Skeletal muscle tissue (tissue), 4 donors: ENCODE data around the gene CNKSR1. TPM values are rescaled to one million over a fixed set of nuclear protein-coding genes. Genes with fewer than 3 reads are reported as not detected.

Experiments
- H3K27ac ChIP-seq: one replicate; pipeline ENCODE4 v1.7.0; 2013; ENCODE audit warnings: mild to moderate bottlenecking, low read depth, low read length, inconsistent platforms
- H3K27me3 ChIP-seq, 3 donors: one replicate each; pipeline ENCODE4 v1.7.0; 2013; ENCODE audit warnings: low read length in 3 of 3; ENCODE audit not compliant: control insufficient read depth in 3 of 3, insufficient read depth in 3 of 3
- H3K36me3 ChIP-seq, 3 donors: one replicate each; pipeline ENCODE4 v1.7.0; 2013; ENCODE audit warnings: low read length in 3 of 3; ENCODE audit not compliant: control insufficient read depth in 3 of 3, insufficient read depth in 3 of 3
- H3K4me1 ChIP-seq, 3 donors: one replicate each; pipeline ENCODE4 v1.7.0; 2013; ENCODE audit warnings: low read length in 3 of 3, mild to moderate bottlenecking in 3 of 3; ENCODE audit not compliant: control insufficient read depth in 3 of 3, insufficient read depth in 3 of 3
- H3K4me3 ChIP-seq, 3 donors: one replicate each; pipeline ENCODE4 v1.7.0; 2013; ENCODE audit warnings: low read length in 3 of 3
- H3K9ac ChIP-seq, 3 donors: one replicate each; pipeline ENCODE4 v1.7.0; 2013; ENCODE audit warnings: low read length in 3 of 3, mild to moderate bottlenecking in 3 of 3, moderate library complexity in 2 of 3, low read depth in 1 of 3
- H3K9me3 ChIP-seq, 3 donors: one replicate each; pipeline ENCODE4 v1.7.0; 2013; ENCODE audit warnings: low read length in 3 of 3; ENCODE audit not compliant: control insufficient read depth in 3 of 3
- total RNA-seq: library from RNA; depleted of rRNA; stranded (reverse); fragments of >200 nt; gene quantifications from one replicate; pipeline ENCODE4 v1.2.3, GENCODE V29; 2014
- donor health status: Osteomylitis.

The CNKSR1 gene
- total RNA-seq, 1 donor from 2014 or later = not detected

DNA sequence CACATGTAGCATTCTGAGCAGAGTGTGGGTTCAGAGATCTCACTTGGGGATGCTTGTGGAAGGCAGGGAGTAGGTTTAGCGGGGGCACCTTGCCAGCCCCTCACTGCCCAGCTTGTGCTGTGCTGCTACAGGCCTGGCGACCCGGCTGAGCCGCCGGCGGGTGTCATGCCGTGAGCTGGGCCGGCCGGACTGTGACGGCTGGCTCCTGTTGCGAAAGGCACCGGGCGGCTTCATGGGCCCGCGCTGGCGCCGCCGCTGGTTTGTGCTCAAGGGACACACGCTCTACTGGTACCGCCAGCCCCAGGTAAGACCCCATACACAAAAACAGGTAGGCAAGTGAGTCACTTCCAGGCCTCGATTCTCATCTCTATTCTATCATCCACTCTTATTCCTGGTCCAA lies 7.6 kb downstream of the CNKSR1 start:
- no peak overlapping the region for H3K9ac ChIP-seq
- H3K4me1 ChIP-seq = peaks cover 14 to 36% (median 30%) of the 10 kb centered on the region in 3 donors
- no peaks in the 10 kb centered on the region for H3K27me3 ChIP-seq
- H3K36me3 ChIP-seq = peaks cover 31 to 34% (median 33%) of the 10 kb centered on the region in 3 donors
- H3K27ac ChIP-seq = no peak overlapping the region
- no peaks in the 10 kb centered on the region for H3K9me3 ChIP-seq
- no peak overlapping the region for H3K4me3 ChIP-seq

GRCh38 chr1:26187882-26188281 lies 10.6 kb downstream of the CNKSR1 start:
- H3K36me3 ChIP-seq = peaks cover 31 to 34% (median 33%) of the 10 kb centered on the region in 3 donors
- no peaks in the 10 kb centered on the region for H3K27me3 ChIP-seq
- peaks cover 7 to 16% (median 8%) of the 10 kb centered on the region in 3 donors for H3K4me1 ChIP-seq
- no peaks in the 10 kb centered on the region for H3K9me3 ChIP-seq
- no peak overlapping the region for H3K27ac ChIP-seq
- no peak overlapping the region for H3K4me3 ChIP-seq
- no peak overlapping the region for H3K9ac ChIP-seq

DNA sequence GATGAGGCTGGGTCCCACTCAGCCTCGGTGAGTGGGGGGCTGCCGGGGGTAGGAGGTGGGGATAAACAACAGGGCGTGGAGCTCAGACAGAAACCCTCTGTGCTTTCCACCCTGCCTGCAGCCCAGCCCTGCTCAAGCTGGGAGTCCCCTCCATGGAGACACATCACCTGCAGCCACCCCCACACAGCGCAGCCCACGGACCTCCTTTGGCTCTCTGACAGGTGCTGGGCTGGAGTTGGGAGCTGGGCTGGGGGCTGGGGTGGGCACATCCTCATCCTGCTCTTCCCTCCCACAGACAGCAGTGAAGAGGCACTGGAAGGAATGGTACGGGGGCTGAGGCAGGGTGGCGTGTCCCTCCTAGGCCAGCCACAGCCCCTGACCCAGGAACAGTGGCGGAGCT lies 11.2 kb downstream of the CNKSR1 start:
- peaks cover 1 to 10% (median 2%) of the 10 kb centered on the region in 3 donors for H3K4me1 ChIP-seq
- no peaks in the 10 kb centered on the region for H3K27me3 ChIP-seq
- H3K9me3 ChIP-seq = no peaks in the 10 kb centered on the region
- peaks cover 28 to 31% (median 29%) of the 10 kb centered on the region in 3 donors for H3K36me3 ChIP-seq
- H3K4me3 ChIP-seq = no peak overlapping the region
- H3K27ac ChIP-seq = no peak overlapping the region
- no peak overlapping the region for H3K9ac ChIP-seq

DNA sequence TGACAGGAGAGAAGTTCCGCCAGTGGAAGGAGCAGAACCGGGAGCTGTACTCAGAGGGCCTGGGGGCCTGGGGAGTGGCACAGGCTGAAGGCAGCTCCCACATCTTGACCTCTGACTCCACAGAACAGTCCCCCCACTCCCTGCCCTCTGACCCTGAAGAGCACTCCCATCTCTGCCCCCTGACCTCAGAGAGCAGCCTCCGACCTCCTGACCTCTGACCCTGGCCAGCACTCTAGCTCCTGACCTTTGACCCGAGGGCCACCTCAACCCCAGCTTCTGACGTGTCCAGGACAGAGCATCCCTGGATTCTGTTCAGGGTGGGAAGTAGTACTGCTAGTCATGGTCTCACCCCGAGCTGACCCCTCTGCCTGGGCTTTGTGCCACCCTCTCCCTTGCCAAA lies 12.0 kb downstream of the CNKSR1 start:
- Histone ChIP-seq H3K27me3 (no peaks in the 10 kb centered on the region), H3K36me3 (peaks cover 28 to 31% (median 29%) of the 10 kb centered on the region in 3 donors), H3K4me1 (peaks cover 0 to 4% (median 2%) of the 10 kb centered on the region in 3 donors)

DNA sequence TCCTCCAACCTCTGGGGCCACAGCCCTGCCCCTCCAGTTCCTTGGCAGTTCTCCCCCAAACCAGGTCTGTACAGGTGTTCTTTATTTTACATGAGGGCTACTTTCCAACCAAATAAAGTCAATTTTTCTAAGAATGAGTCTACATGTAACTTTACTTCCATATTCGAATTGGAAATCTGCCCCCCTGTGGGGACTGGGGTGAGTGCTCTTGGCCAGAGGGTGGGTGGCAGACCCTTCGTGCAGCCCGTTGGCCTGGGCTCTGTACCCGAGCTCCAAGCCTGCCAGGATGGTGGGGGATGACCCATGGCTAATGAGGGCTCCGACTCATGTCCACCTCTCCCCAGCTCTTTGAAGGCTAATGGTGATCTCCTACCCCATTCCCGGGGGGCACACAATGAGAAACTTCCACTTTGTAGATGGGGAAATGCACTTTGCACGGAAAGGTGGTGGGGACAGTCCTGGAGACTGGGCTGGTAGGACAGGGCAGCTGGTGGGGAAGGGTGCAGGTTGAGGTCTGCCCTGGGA lies 12.5 kb downstream of the CNKSR1 start:
- Histone ChIP-seq H3K4me3 (no peak overlapping the region), H3K9me3 (no peaks in the 10 kb centered on the region), H3K27me3 (no peaks in the 10 kb centered on the region), H3K4me1 (peaks cover 0 to 4% (median 2%) of the 10 kb centered on the region in 3 donors), H3K27ac (no peak overlapping the region), H3K36me3 (peaks cover 28 to 29% (median 29%) of the 10 kb centered on the region in 3 donors), H3K9ac (no peak overlapping the region)

More for the DNA sequence above, 12.0 kb downstream of the CNKSR1 start:
- no peak overlapping the region for H3K9ac ChIP-seq
- H3K27ac ChIP-seq = no peak overlapping the region
- no peak overlapping the region for H3K4me3 ChIP-seq
- H3K9me3 ChIP-seq = no peaks in the 10 kb centered on the region

DNA sequence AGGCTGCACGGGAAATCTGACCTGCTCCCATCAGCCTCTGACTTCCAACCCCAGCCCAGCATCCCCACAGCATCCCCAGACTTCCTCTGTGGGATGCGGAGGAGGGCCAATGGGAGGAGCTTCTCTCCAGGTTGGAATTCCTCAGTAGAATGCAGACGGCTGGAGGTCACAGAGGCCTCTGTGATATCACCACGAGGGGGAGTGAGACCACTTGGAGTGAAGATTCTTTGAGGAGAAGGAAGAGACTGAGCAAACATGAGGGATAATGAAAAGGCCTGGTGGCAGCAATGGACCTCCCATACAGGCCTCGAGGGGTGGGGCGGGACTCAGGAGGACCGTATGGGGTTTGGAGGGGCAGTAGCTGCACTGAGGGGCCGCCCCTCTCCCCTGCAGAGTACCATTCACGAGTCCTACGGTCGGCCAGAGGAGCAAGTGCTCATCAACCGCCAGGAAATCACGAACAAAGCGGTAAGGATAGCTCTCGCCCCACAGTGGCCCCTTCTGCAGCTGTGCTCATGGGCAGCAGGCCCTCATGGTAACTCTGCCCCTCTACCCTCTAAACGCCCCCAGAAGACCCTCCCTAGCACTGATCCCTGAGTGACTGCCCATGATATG lies 13.2 kb downstream of the CNKSR1 start, which contains the start of gene CATSPER4:
TSS of gene CATSPER4 (plus strand) at position 230 of the 615 bp plus-strand sequence. CDS start at position 256, 26 bp downstream.
- Histone ChIP-seq H3K9me3 (no peaks in the 10 kb centered on the region), H3K9ac (no peak within 1 kb of the TSS), H3K27me3 (no peaks in the 10 kb centered on the region), H3K4me3 (no peak within 1 kb of the TSS), H3K4me1 (peaks cover 0 to 4% (median 2%) of the 10 kb centered on the region in 3 donors), H3K36me3 (peaks cover 28 to 29% (median 29%) of the 10 kb centered on the region in 3 donors), H3K27ac (no peak within 1 kb of the TSS)

DNA sequence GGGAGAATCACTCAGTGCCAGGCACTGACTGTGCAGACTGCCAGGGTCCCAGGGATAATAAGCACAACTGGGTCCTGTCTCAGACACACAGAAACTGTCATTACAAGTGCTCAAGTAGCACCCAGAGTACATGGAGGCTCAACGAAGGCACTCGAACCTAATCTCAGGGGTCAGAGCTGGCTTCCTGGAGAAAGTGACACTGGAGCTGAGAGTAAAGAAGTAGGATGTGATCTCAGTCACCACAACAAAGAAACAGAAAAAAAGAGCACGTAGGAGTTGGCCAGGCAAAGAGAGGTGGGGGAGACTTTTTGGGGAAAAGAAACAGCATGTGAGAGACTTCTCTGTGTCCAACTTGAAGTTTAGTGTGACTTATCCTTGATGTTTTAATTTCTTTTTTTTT lies 14.4 kb downstream of the CNKSR1 start:
- Histone ChIP-seq H3K27me3 (no peaks in the 10 kb centered on the region), H3K4me3 (no peak overlapping the region), H3K27ac (no peak overlapping the region), H3K36me3 (peaks cover 21 to 24% (median 23%) of the 10 kb centered on the region in 3 donors), H3K4me1 (peaks cover 0 to 2% (median 0%) of the 10 kb centered on the region in 3 donors), H3K9me3 (no peaks in the 10 kb centered on the region), H3K9ac (no peak overlapping the region)

GRCh38 chr1:26195805-26196204 lies 18.5 kb downstream of the CNKSR1 start:
- H3K4me1 ChIP-seq = no peaks in the 10 kb centered on the region
- H3K27me3 ChIP-seq = no peaks in the 10 kb centered on the region
- H3K9ac ChIP-seq = no peak overlapping the region
- H3K4me3 ChIP-seq = no peak overlapping the region
- H3K36me3 ChIP-seq = no peaks in the 10 kb centered on the region
- no peak overlapping the region for H3K27ac ChIP-seq
- no peaks in the 10 kb centered on the region for H3K9me3 ChIP-seq

- peaks cover 0 to 4% (median 3%) of the 10 kb centered on the region in 3 donors for H3K4me1 ChIP-seq
- no peak overlapping the region for H3K27ac ChIP-seq
- no peak overlapping the region for H3K4me3 ChIP-seq
- H3K9ac ChIP-seq = no peak overlapping the region
- H3K9me3 ChIP-seq = no peaks in the 10 kb centered on the region
- no peaks in the 10 kb centered on the region for H3K36me3 ChIP-seq
- H3K27me3 ChIP-seq = peaks cover 0 to 2% (median 0%) of the 10 kb centered on the region in 3 donors
Measured at GRCh38 chr1:26197301-26197700, 20.0 kb downstream of the CNKSR1 start.

- H3K27ac ChIP-seq = no peak overlapping the region
- H3K36me3 ChIP-seq = no peaks in the 10 kb centered on the region
- peaks cover 0 to 2% (median 0%) of the 10 kb centered on the region in 3 donors for H3K27me3 ChIP-seq
- H3K4me3 ChIP-seq = no peak overlapping the region
- no peak overlapping the region for H3K9ac ChIP-seq
- peaks cover 0 to 4% (median 3%) of the 10 kb centered on the region in 3 donors for H3K4me1 ChIP-seq
- H3K9me3 ChIP-seq = no peaks in the 10 kb centered on the region
Measured at GRCh38 chr1:26197813-26198212, 20.5 kb downstream of the CNKSR1 start.
